ENCODE measurements around the gene PDE9A.

The PDE9A gene

GRCh38 chr21:42658320-42659105, 5.1 kb downstream of the PDE9A start:
- DNase-seq, result no peak

GRCh38 chr21:42659416-42660117, 6.1 kb downstream of the PDE9A start:
- DNase-seq, result no peak

- DNase-seq, result no peak
Observed at GRCh38 chr21:42660118-42660470, 6.7 kb downstream of the PDE9A start.

- no peak for DNase-seq
Observed at GRCh38 chr21:42661688-42662429, 8.4 kb downstream of the PDE9A start.

GRCh38 chr21:42662430-42663199, 9.2 kb downstream of the PDE9A start:
- DNase-seq, result no peak

GRCh38 chr21:42663200-42663750, 9.9 kb downstream of the PDE9A start:
- no peak for DNase-seq

- no peak for DNase-seq
Observed at GRCh38 chr21:42663860-42664535, 10.6 kb downstream of the PDE9A start.

GRCh38 chr21:42664614-42665013, 11.2 kb downstream of the PDE9A start:
- no peak for DNase-seq

GRCh38 chr21:42665026-42665425, 11.6 kb downstream of the PDE9A start:
- no peak for DNase-seq

- no peak for DNase-seq
Observed at GRCh38 chr21:42665484-42665883, 12.1 kb downstream of the PDE9A start.

- DNase-seq, result no peak
Observed at GRCh38 chr21:42666023-42666747, 12.8 kb downstream of the PDE9A start.

GRCh38 chr21:42666925-42667324, 13.5 kb downstream of the PDE9A start:
- DNase-seq, result no peak

GRCh38 chr21:42668298-42668992, 15.0 kb downstream of the PDE9A start:
- no peak for DNase-seq

GRCh38 chr21:42669041-42669440, 15.6 kb downstream of the PDE9A start:
- no peak for DNase-seq

GRCh38 chr21:42670058-42670880, 16.8 kb downstream of the PDE9A start:
- DNase-seq, result no peak

- DNase-seq, result no peak
Observed at GRCh38 chr21:42670884-42671283, 17.5 kb downstream of the PDE9A start.

GRCh38 chr21:42671778-42672593, 18.6 kb downstream of the PDE9A start:
- DNase-seq, result no peak

- DNase-seq, result peak; percentile 47
Observed at GRCh38 chr21:42672699-42673458, 19.5 kb downstream of the PDE9A start.

Data from fibroblast of skin of abdomen (primary cell).